Measurements from ENCODE around the gene CARD16.
"Not testable (repeated sequence)": the region's sequence is repeated elsewhere in the genome, so short reads cannot be mapped to it uniquely, and the experiment has no call there.

Gene CARD16

DNA sequence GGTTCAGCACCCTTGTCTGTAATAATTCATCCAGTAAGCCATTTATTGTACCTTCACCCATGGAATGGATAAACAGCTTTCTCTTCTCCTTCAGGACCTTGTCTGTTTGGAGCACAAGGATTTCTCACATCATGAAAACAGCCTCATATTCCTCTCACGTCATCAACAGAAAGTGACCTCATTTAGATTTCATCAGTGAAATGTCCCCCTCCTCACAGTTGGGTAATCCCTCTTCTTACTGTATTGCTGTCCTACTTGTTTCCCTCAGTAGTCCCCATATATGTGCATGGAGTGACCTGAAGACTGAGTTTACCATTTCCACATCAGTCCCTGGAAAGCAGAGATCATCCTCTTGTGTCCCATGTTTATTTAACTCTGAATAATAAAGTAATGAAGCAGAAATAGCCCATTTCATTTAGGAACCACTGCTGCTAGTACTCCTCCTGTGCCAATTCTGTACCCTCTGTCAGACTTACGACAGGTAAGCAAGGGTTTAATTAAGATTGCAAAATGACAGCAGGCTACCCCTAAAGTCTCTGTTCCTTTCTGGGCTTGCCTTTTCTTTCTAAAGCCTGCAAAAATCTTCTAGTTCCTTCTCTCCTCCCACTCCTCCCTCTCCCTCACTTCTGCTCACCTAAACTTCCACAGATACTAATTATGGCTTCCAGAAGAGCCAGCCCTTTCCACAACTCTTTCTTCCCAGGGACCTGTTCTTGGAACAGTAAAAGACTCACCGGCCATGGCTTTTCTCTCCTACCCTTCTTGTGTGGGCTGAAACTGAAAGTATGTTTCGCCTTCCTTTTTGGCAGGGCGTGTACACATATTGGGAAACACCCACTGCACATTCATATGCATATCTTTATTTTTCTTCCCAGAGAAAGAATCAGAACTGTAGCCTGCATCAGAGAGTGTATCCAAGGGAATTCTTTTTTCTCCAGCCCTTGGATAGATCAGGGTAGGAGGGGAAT, at the start of gene CARD16:
TSS of gene CARD16 (minus strand) at position 779 of the 968 bp plus-strand sequence. CDS start at position 741, 38 bp downstream.
- DNase-seq (ENCODE audit: low read depth), result peak; percentile 36

DNA sequence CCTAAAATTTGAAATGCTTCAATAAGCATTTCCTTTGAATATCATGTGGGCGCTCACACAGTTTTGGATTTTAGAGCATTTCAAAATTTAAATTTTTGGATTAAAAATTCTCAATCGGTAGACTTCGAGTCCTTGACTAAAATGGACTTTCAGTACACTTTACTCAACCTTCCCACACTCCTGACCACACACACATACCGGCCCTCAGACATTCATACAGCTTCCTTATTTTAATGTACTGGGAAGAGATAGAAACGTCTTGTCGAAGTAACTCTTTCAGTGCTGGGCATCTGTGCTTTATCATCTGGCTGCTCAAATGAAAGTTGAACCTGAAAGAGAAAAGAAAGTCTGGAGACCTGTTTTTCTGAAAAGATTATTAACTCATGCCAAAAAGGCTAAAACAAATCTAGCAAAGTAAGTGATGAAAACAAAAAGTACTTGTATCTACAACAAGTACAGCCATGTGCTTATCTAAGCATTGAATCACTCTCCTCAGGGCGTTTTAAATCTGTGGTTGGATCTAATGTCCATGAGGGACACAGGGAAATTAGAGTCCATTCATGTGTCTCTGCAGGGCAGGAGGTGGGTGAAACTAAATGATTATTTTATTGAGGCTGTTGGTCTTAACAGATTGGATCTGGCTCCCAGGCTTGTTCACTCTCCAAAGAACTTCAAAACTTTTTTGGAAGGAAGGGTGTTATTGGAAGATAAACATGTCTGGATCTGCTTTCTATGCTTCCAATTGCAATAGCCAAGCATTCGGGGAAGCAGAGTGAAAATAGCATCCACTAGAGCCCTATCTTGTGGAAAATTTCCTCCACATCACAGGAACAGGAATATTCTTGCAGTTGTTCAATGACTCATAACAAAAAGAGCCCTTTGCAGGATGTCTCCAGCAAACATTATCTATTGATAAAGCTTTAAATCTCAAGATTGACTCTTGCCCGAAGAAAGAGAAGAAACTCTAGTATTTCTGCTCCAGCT, 47.4 kb upstream of the CARD16 start:
- DNase-seq (ENCODE audit: low read depth), result no peak

DNA sequence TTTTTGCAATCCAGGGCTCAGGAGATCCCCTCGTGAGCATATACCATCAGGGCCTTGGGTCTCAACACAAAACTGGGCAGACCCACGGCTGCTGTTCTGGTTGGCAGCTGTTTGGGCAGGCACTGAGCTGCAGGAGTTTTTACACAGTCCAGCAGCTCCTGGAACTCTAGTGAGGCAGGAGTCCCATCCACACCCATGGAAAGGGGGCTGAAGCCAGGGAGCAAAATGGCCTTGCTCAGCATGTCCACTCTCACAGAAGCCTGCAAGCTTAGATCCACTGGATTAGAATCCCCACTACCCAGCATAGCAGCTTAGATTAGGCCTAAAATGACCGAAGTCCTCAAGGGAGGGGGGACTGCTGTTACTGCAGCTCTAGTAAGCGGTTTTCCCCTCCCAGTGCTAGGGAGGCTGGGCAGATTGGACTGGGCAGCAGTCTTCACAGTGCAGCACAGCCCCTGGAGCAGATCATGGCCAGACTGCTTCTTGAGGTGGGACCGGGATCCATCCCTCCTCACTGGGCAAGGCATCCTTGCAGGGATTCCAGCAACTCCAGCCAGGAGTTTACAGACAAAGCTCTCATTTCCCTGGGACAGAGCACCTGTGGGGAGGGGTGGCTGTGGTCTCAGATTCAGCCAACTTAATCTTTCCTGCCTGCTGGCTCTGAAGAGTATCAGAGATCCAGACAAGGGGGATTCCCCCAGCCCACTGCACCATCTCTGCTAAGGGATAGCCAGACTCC, 36.4 kb upstream of the CARD16 start:
- DNase-seq (ENCODE audit: low read depth), result no peak

DNA sequence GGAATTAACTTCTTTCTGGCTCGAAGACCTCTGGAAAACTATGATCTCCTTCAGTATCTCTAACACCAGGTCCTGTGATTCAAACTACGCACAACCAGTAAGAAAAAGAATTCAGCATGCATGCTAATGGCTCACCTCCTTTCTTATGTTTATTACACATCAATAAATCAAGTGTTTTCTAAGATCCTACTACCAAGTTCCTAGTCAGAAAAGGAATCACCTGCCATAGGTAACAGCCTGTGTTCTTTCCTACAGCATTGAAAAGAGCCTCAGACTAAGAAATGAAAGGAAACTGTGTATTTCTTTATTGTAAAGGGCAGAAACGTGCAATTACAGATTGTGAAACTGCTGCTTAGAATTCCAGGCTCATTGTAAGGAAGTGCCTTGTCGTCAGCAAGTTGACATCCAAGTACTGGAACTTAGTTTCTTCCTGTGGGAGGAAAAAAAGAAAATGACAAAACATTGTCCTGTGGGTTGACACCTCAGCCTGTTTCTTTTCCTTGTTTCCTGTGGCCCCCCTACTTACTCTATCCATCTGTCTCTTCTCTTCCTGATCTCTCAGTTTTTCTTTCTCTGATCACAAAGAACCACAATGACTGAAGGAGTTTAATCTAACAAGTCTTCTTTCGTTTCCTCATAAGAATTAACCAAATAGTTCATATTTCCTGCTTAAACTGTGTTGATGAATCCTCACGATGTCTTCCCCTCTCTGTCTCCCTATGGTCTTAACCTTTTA, 35.2 kb upstream of the CARD16 start:
- not testable (repeated sequence) for DNase-seq (ENCODE audit: low read depth)

DNA sequence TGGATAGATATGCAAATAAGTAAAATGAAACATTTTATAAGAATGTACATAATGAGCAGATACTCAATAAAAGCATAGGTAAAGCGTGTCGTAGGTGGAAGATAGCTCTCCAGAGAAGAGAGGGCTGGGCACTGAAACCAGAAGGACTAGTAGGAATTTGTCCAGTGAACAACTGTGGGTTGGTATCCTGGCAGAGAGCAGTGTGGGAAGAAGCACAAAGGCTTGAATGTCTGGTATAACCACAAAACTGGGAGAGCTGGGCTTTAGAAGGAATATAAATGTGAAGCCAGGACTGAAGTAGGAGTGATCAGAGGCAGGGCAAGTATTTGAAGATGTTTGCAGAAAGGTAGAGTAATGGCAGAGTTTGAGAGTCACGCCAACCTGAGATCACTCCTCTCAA, 33.1 kb upstream of the CARD16 start:
- DNase-seq (ENCODE audit: low read depth), result no peak

DNA sequence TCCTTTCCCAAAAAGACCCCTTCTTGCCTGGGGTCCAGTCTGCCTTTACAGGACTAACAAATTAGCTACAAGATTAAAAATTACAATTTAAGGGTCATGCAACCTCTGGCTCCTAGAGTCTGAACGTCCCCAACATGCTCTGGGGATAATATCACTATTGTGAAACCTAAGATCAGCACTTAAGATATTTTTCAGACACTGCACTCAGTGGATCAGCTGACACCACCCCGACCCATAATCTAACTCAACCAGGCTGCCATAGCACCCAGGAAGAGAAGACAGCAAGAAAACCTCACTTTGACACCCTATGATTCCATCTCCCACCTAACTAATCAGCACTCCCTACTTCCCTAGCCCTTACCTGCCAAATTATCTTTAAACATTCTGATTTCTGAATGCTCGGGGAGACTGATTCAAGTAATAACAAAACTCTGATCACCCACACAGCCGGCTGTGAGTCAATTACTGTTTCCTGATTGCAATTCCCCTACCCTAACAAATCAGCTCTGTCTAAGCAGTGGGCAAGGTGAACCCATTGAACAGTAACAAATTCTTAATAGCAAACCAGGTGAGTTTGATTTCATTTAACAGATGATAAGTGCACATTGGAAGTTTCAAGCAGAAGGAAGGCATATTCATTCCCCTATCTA, 32.1 kb upstream of the CARD16 start:
- DNase-seq (ENCODE audit: low read depth), result not testable (repeated sequence)

DNA sequence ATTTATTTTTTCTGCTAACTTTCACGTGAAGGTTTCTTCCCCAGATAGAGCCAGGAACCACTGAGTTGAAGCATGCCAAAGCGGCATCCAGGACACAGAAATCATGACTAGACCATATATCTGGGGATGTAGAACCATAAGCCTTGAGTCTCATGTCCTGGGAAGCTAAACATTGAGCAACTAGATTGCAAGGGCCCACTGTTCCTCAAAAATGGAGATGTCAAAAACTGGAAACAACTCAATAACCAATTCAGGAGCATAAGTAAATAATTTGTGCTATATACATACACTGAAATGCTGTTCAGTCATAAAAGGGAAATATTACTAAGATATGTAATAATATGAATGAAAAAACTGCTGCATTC, 29.0 kb upstream of the CARD16 start:
- DNase-seq (ENCODE audit: low read depth), result no peak

DNA sequence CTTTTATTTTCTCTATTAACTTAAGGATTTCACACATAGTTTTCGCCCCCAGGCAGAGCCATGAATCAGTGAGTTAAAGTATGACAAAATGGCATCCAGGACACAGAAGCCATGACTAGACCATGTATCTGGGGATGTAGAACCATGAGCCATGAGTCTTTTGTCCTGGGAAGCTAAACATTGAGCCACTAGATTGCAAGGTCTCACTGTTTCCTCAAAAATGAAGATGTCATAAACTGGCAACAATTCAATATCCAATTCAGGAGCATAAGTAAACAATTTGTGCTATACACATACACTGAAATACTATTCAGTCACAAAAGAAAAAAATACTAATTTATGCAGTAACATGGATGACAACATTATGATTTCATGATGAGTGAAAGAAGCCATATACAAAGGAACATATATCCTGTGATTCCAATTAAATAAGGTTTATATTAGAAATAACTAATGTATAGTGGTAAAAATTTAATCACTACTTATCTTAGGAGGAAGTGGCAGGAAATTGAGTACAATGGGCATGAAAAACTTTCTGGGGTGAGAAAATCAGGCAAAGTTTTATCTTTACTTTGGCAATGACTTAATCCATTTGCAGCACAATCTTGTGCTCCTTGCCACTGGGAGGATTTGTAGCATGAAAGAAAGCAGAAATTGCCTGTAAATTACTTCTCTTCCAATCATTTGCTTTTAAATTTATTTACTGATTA, 28.5 kb upstream of the CARD16 start:
- no peak for DNase-seq (ENCODE audit: low read depth)

DNA sequence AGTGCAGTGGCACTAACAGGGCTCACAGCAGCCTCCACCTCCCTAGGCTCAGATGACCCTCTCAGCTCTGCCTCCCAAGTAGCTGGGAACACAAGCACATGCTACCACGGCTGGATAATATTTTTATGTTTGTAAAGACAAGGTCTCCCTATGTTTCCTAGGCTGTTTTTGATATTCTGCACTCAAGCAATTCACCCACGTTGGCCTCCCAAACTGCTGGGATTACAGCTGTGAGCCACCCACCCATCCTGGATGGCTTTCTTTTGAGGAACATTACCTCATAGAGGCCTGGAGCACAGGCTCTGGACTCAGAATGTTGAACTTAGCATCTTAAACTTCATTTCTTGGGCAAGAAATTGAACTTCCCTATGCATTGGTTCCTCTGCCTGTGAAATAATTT, 26.9 kb upstream of the CARD16 start:
- not testable (repeated sequence) for DNase-seq (ENCODE audit: low read depth)

DNA sequence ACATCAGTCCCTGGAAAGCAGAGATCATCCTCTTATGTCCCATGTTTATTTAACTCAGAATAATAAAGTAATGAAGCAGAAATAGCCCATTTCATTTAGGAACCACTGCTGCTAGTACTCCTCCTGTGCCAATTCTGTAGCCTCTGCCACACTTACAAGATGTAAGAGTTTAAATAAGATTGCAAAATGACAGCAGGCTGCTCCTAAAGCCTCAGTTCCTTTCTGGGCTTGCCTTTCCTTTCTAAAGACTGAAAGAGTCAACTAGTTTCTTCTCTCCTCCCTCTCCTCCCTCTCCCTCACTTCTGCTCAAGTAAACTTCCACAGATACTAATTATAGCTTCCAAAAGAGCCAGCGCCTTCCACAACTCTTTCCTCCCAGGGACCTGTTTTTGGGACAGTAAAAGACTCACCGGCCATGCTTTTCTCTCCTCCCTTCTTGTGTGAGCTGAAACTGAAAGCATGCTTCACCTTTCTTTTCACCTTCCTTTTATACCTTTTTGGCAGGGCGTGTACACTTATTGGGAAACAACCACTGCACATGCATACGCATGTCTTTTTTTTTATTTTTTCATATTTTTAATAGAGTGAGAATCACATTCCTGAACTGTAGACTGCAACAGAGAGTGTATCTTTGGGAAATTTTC, 26.1 kb upstream of the CARD16 start:
- DNase-seq (ENCODE audit: low read depth), result no peak

DNA sequence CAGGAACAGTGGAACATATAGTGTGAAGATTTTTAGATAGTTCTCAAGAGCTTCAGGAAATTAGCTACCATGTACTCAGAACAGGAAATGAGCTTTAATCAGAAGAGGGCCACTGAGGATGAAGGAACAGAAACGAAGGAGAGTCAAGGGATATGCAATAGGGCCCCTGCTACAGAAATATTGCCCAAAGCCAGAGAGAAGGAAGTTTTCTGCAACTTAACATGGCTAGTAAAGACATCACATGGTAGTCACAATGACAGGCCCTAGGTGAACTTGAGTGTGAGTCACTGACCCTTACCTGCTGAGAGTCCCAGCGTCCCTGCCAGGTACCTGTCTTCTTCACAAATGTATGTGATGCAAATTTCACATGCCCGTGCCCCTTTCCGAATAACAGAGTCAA, 25.2 kb upstream of the CARD16 start:
- no peak for DNase-seq (ENCODE audit: low read depth)

DNA sequence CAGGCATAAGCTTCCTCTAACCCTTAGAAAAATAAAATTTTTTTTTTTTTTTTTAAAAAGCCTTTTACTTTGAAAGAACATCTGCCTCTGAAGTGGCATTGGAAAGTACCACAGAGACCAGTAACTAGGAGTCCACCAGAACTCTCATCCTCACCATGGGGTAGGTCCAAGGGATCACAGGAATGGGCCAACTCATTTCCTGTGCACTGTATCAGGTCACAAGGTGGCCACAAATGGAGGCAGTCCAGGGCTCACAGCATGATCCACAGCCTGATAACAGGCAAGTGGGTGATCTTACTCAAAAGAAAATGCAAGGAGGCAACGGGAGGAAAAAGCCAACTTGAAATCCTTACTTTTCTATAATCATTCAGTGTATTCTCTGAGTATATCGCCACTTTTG, 24.6 kb upstream of the CARD16 start:
- not testable (repeated sequence) for DNase-seq (ENCODE audit: low read depth)

DNA sequence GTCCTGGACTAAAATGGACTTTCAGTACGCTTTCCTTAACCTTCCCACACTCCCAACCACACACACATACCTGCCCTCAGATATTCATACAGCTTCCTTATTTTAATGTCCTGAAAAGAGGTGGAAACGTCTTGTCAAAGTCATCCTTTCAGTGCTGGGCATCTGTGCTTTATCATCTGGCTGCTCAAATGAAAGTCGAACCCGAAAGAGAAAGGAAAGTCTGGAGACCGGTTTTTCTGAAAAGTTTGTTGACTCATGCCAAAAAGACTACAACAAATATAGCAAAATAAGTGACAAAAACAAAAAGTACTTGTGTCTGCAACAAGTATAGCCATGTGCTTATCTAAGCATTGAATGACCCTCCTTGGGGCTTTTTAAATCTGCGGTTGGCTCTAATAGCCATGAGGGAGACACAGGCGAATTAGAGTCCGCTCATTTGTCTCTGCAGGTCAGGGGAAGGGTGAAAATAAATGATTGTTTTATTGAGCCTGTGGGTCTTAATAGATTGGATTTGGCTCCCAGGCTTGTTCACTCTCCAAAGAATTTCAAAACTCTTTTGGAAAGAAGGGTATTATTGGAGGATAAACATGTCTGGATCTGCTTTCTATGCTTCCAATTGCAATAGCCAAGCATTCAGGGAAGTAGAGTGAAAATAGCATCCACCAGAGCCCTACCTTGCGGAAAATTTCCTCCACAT, 18.3 kb upstream of the CARD16 start:
- not testable (repeated sequence) for DNase-seq (ENCODE audit: low read depth)

DNA sequence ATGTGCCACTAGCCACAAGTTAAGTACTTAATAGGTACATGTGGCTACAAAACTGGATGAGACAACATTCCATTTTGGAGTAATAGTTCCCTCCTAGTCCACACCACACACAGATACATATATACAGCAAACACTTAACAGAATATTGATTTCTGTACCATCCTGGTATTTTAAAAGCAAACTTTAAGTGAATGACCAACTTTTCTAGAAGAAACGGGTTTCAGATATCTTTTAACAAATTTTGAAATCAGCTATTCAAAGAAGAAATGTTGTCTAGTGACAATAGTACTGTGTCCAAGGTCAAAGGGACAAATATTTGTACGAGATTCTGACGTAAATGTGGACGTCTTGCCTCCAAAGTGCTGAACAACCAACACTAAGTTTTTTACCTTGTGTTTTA, 12.3 kb upstream of the CARD16 start:
- DNase-seq (ENCODE audit: low read depth), result no peak

DNA sequence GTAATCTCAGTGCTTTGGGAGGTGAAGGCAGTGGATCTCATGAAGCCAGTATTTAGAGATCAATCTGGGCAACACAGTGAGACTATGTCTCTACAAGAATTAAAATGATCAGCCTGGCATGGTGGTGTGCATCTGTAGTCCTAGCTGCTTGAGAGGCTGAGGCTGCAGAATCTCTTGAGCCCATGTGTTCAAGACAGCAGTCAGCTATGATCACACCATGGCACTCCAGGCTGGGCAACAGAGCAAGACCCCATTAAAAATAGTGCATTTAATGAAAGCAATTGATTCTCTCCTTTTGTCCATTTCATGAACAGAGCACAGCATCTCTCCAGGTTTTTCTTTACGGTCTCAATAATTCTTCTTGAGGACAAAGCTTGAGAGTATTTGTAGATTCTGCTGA, 11.3 kb upstream of the CARD16 start:
- DNase-seq (ENCODE audit: low read depth), result no peak

DNA sequence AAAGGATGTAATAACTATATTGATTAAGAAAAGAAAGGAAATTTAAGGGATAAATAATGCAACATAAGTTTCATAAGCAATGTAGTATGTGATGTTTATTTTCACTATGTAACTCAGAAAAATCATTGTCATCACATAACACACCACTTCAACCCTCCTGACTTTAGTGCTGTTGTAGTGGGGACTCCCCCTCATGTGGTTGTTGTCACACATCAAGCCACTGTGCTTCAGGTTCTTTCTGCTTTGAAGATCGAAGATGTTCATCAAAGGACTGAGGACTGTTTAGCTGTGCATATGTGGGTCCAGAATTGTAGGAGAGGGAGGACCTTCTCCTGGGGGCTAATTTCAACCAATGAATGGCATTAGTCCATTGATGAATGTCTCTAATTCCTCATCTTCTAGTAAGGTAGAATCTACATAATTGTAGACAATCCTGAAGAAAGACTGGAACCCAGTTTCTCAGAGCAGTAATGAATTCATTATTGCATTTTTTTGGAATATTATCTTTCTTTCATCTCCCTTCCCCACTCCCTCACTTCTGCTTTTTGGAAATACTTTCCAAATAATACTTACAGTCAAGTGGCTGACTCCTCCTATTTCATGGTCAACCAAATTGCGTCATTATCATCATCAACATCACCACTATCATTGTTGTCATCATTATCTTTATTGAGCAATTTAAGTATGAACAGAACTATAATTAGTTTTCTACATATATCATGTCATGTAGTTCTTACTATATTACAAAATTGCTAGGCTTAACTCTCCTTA, 9.8 kb upstream of the CARD16 start:
- DNase-seq (ENCODE audit: low read depth), result no peak

DNA sequence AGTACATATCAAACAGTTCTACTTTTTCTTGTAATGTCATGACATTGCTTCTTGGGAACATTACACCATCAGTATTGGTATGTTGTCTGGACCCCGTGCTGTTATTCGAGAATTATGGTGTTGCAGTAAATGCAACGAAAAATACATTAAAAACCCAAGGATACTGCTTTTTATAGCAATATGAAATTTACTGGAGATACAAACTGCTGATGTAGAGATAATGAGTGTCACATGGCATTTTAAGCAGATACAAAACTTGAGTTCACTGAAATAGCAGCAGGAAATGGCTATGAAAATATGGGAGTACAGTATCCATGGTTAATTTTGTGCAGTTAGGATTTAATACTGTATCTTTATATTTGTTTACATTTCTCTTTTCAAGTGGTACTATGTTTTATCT, 7.4 kb upstream of the CARD16 start:
- no peak for DNase-seq (ENCODE audit: low read depth)

DNA sequence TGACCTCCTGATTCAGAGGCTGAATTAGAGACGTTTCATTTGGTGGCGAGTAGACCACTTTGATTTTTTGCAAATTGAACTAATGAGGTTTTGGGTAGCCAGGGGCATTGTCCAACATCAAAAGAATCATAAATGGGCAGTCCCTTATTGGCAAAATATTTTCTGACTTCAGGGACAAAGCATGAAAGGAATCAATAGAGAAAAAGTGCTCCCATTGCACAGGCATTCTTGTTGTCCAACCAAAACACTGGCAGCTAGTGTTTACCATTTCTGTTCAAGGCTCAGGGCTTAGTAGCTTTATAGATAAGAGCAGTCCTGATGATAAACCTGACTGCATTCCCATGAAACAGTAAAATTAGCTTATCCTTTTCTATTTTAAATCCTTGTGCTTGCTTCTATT, 6.4 kb upstream of the CARD16 start:
- DNase-seq (ENCODE audit: low read depth), result no peak

Data from GM04504 (cell line).